Hindlimb muscle (tissue), 1 donor: ENCODE results near the gene SLC22A12. TPM values are rescaled to one million over a fixed set of nuclear protein-coding genes. Genes with fewer than 3 reads are reported as not detected.

ENCODE experiments used
- DNase-seq: peaks from one replicate; pipeline ENCODE4 v3.0.0-alpha.2; 2013
- polyA plus RNA-seq: library from polyadenylated mRNA; unstranded; fragments of 120-200 nt; gene quantifications from one replicate; pipeline ENCODE4 v1.2.1, GENCODE V29; 2013; ENCODE audit not compliant: insufficient read length

Gene SLC22A12
- polyA plus RNA-seq, 1 donor: not detected

- DNase-seq: no peak
Observed at GRCh38 chr11:64650923-64651523, 60.0 kb downstream of the SLC22A12 start.

Other genes with a start within 250 kb of the SLC22A12 start
- gene RPS6KA4, start 232.1 kb upstream of the SLC22A12 start, polyA plus RNA-seq: 16.1 TPM
- gene SLC22A11, start 35.3 kb upstream of the SLC22A12 start, polyA plus RNA-seq: not detected
- gene NRXN2, start 132.0 kb downstream of the SLC22A12 start, polyA plus RNA-seq: 32.6 TPM
- gene RASGRP2, start 152.9 kb downstream of the SLC22A12 start, polyA plus RNA-seq: 43.6 TPM
- gene PYGM, start 168.8 kb downstream of the SLC22A12 start, polyA plus RNA-seq: 300 TPM
- 248 TPM for gene SF1, start 187.3 kb downstream of the SLC22A12 start, polyA plus RNA-seq
- 8.6 TPM for gene MAP4K2, start 212.0 kb downstream of the SLC22A12 start, polyA plus RNA-seq
- gene MEN1, start 219.3 kb downstream of the SLC22A12 start, polyA plus RNA-seq: 22.3 TPM